ENCODE results near the gene RNF152.

GRCh38 chr18:61815885-61816470 is 76.8 kb downstream of the RNF152 start:
- no peak for TF ChIP-seq CTCF (IDR thresholded peaks at IDR 0.05)
- no peak for TF ChIP-seq POLR2AphosphoS5 (IDR thresholded peaks at IDR 0.05)
- no peak for TF ChIP-seq POLR2A (IDR thresholded peaks at IDR 0.05)
- TF ChIP-seq EP300 (IDR thresholded peaks at IDR 0.05) = no peak

Data from sigmoid colon (tissue), 4 donors.